WTC11 (cell line): ENCODE data around the gene PPIB. TPM values are rescaled to one million over a fixed set of nuclear protein-coding genes. Genes with fewer than 3 reads are reported as not detected.

Source experiments
- ATF1 ChIP-seq: sonication (generic); formaldehyde crosslinking; IDR thresholded peaks from 2 replicates; pipeline ENCODE4 v1.8.1; 2023; ENCODE audit warnings: mild to moderate bottlenecking, moderate library complexity, missing genetic modification reagents
- CREB1 ChIP-seq: sonication (generic); formaldehyde crosslinking; IDR thresholded peaks from 2 replicates; pipeline ENCODE4 v1.8.0; 2023; ENCODE audit warnings: mild to moderate bottlenecking, missing genetic modification reagents
- ELF4 ChIP-seq: sonication (generic); formaldehyde crosslinking; IDR thresholded peaks from 2 replicates; pipeline ENCODE4 v1.8.1; 2022; ENCODE audit warnings: low read depth, mild to moderate bottlenecking, moderate library complexity, missing genetic modification reagents
- GRHL2 ChIP-seq: fragments of 250-450 bp; sonication (Bioruptor Pico); IDR thresholded peaks from 2 replicates; pipeline ENCODE4 v1.8.0; 2022; ENCODE audit warnings: mild to moderate bottlenecking, moderate library complexity; ENCODE audit not compliant: insufficient replicate concordance, severe bottlenecking
- GTF2I ChIP-seq: fragments of 250-450 bp; sonication (Bioruptor Pico); conservative IDR thresholded peaks from 2 replicates; pipeline ENCODE4 v1.4.0; 2021; ENCODE audit warnings: mild to moderate bottlenecking
- NFATC4 ChIP-seq: fragments of 250-450 bp; sonication (Bioruptor Pico); IDR thresholded peaks from 2 replicates; pipeline ENCODE4 v1.9.0; 2021; ENCODE audit warnings: mild to moderate bottlenecking
- NFYB ChIP-seq: sonication (generic); formaldehyde crosslinking; conservative IDR thresholded peaks from 2 replicates; pipeline ENCODE4 v1.8.0; 2022; ENCODE audit warnings: low read depth, missing genetic modification reagents
- NR2C2 ChIP-seq: sonication (generic); formaldehyde crosslinking; IDR thresholded peaks from 2 replicates; pipeline ENCODE4 v1.8.0; 2022; ENCODE audit warnings: mild to moderate bottlenecking, missing genetic modification reagents
- SOX15 ChIP-seq: fragments of 250-450 bp; sonication (Bioruptor Pico); IDR thresholded peaks from 2 replicates; pipeline ENCODE4 v1.9.0; 2021; ENCODE audit warnings: mild to moderate bottlenecking
- TP53 ChIP-seq: sonication (generic); formaldehyde crosslinking; IDR thresholded peaks from 2 replicates; pipeline ENCODE4 v1.8.1; 2023; ENCODE audit warnings: mild to moderate bottlenecking, missing genetic modification reagents
- ZNF416 ChIP-seq: fragments of 250-450 bp; sonication (Bioruptor Pico); IDR thresholded peaks from 2 replicates; pipeline ENCODE4 v1.9.0; 2021; ENCODE audit warnings: mild to moderate bottlenecking, inconsistent platforms
- total RNA-seq: library from RNA; stranded (reverse); gene quantifications from 3 replicates; pipeline ENCODE4 v1.2.3, GENCODE V29; 2021
- TF ChIP-seq, protein P1 (sequence below): sonication (generic); formaldehyde crosslinking; IDR thresholded peaks from 2 replicates; pipeline ENCODE4 v1.8.1; 2023; ENCODE audit warnings: mild to moderate bottlenecking, missing genetic modification reagents
- TF ChIP-seq, protein P2 (sequence below): sonication (generic); formaldehyde crosslinking; IDR thresholded peaks from 2 replicates; pipeline ENCODE4 v1.8.1; 2022; ENCODE audit warnings: missing genetic modification reagents, borderline replicate concordance
- TF ChIP-seq, protein P3 (sequence below): fragments of 250-450 bp; sonication (Bioruptor Pico); IDR thresholded peaks from 2 replicates; pipeline ENCODE4 v2.1.2; 2022; ENCODE audit warnings: mild to moderate bottlenecking, moderate library complexity
- TF ChIP-seq, protein P4 (sequence below): sonication (generic); formaldehyde crosslinking; IDR thresholded peaks from 2 replicates; pipeline ENCODE4 v1.8.1; 2022; ENCODE audit warnings: low read depth, missing genetic modification reagents, borderline replicate concordance
- TF ChIP-seq, protein P5 (sequence below): sonication (generic); formaldehyde crosslinking; conservative IDR thresholded peaks from 2 replicates; pipeline ENCODE4 v1.8.1; 2022; ENCODE audit warnings: mild to moderate bottlenecking, missing genetic modification reagents
- TF ChIP-seq, protein P6 (sequence below): sonication (generic); formaldehyde crosslinking; conservative IDR thresholded peaks from 2 replicates; pipeline ENCODE4 v1.8.1; 2023; ENCODE audit warnings: mild to moderate bottlenecking, low read depth, missing genetic modification reagents, moderate library complexity
- TF ChIP-seq, protein P7 (sequence below): sonication (generic); formaldehyde crosslinking; IDR thresholded peaks from 2 replicates; pipeline ENCODE4 v1.8.1; 2023; ENCODE audit warnings: mild to moderate bottlenecking, missing genetic modification reagents
- TF ChIP-seq, protein P8 (sequence below): sonication (generic); formaldehyde crosslinking; IDR thresholded peaks from 2 replicates; pipeline ENCODE4 v1.8.0; 2022; ENCODE audit warnings: mild to moderate bottlenecking, missing genetic modification reagents
- TF ChIP-seq, protein P9 (sequence below): fragments of 250-450 bp; sonication (Bioruptor Pico); IDR thresholded peaks from 2 replicates; pipeline ENCODE4 v1.9.0; 2021; ENCODE audit warnings: mild to moderate bottlenecking
- TF ChIP-seq, protein P10 (sequence below): sonication (generic); formaldehyde crosslinking; IDR thresholded peaks from 2 replicates; pipeline ENCODE4 v1.8.1; 2022; ENCODE audit warnings: mild to moderate bottlenecking, missing genetic modification reagents, moderate library complexity, borderline replicate concordance

PPIB gene
- total RNA-seq, 1 experiment from 2014 or later, result 485 TPM

DNA sequence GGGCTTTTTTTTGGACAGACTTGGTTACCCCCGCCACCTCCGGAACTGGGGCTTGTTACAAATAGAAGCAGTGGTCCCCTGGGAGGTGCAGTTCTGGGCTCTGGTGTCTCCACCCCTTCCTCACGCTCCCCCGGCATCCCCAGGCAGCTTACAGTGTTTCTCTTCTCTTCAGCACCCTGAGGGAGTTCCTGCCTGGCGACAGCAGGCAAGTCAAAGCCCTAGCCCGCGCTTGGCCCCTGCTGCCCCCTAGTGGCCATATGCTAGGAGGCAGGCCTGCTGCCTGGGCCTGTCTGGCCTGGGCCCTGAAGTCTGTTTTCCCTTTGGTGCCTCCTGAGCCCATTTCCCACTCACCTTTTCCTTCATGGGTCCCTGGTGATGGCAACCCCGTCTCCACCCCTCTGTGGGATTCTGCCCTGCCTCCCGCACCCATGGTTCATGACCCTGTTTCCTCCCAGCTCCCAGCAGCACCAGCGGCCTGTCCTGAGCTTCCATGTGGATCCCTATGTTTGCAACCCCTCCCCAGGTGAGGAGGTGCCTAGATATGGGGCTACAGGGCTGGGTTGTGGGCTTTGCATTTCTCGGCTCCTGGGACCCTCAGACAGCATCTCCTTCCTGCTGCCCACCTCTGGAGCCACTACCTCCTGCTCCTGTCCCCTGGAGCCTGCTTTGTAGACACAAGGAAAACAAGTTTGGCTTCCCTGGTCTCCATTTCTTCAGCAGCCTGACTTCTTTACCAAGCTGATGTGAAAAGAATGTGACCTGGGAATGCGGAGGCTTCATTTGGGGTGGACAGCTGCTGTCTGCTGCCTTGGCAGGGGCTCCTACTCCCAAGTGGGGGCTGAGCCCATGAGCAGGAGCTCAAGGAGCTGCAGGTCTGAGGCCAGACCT lies 9.1 kb downstream of the PPIB start (continued):
- TF ChIP-seq GRHL2 (no peak), SOX15 (no peak), GTF2I (CRISPR knock-in tag) (no peak), ATF1 (CRISPR knock-in tag) (no peak), CREB1 (CRISPR knock-in tag) (no peak), NFATC4 (CRISPR knock-in tag) (no peak; the same call in 1 of the 2 replicates), ELF4 (no peak), NR2C2 (CRISPR knock-in tag) (no peak), ZNF416 (CRISPR knock-in tag) (no peak; the same call in none of the 2 replicates), NFYB (no peak), TP53 (CRISPR knock-in tag) (no peak)
- TF ChIP-seq, protein P1, sequence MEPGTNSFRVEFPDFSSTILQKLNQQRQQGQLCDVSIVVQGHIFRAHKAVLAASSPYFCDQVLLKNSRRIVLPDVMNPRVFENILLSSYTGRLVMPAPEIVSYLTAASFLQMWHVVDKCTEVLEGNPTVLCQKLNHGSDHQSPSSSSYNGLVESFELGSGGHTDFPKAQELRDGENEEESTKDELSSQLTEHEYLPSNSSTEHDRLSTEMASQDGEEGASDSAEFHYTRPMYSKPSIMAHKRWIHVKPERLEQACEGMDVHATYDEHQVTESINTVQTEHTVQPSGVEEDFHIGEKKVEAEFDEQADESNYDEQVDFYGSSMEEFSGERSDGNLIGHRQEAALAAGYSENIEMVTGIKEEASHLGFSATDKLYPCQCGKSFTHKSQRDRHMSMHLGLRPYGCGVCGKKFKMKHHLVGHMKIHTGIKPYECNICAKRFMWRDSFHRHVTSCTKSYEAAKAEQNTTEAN (CRISPR knock-in tag), result no peak
- TF ChIP-seq, protein P2, sequence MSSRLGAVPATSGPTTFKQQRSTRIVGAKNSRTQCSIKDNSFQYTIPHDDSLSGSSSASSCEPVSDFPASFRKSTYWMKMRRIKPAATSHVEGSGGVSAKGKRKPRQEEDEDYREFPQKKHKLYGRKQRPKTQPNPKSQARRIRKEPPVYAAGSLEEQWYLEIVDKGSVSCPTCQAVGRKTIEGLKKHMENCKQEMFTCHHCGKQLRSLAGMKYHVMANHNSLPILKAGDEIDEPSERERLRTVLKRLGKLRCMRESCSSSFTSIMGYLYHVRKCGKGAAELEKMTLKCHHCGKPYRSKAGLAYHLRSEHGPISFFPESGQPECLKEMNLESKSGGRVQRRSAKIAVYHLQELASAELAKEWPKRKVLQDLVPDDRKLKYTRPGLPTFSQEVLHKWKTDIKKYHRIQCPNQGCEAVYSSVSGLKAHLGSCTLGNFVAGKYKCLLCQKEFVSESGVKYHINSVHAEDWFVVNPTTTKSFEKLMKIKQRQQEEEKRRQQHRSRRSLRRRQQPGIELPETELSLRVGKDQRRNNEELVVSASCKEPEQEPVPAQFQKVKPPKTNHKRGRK, result no peak
- TF ChIP-seq, protein P3, sequence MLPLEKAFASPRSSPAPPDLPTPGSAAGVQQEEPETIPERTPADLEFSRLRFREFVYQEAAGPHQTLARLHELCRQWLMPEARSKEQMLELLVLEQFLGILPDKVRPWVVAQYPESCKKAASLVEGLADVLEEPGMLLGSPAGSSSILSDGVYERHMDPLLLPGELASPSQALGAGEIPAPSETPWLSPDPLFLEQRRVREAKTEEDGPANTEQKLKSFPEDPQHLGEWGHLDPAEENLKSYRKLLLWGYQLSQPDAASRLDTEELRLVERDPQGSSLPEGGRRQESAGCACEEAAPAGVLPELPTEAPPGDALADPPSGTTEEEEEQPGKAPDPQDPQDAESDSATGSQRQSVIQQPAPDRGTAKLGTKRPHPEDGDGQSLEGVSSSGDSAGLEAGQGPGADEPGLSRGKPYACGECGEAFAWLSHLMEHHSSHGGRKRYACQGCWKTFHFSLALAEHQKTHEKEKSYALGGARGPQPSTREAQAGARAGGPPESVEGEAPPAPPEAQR (CRISPR knock-in tag), result no peak
- TF ChIP-seq, protein P4, sequence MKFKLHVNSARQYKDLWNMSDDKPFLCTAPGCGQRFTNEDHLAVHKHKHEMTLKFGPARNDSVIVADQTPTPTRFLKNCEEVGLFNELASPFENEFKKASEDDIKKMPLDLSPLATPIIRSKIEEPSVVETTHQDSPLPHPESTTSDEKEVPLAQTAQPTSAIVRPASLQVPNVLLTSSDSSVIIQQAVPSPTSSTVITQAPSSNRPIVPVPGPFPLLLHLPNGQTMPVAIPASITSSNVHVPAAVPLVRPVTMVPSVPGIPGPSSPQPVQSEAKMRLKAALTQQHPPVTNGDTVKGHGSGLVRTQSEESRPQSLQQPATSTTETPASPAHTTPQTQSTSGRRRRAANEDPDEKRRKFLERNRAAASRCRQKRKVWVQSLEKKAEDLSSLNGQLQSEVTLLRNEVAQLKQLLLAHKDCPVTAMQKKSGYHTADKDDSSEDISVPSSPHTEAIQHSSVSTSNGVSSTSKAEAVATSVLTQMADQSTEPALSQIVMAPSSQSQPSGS, result no peak
- TF ChIP-seq, protein P5, sequence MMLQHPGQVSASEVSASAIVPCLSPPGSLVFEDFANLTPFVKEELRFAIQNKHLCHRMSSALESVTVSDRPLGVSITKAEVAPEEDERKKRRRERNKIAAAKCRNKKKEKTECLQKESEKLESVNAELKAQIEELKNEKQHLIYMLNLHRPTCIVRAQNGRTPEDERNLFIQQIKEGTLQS (CRISPR knock-in tag), result no peak
- TF ChIP-seq, protein P6, sequence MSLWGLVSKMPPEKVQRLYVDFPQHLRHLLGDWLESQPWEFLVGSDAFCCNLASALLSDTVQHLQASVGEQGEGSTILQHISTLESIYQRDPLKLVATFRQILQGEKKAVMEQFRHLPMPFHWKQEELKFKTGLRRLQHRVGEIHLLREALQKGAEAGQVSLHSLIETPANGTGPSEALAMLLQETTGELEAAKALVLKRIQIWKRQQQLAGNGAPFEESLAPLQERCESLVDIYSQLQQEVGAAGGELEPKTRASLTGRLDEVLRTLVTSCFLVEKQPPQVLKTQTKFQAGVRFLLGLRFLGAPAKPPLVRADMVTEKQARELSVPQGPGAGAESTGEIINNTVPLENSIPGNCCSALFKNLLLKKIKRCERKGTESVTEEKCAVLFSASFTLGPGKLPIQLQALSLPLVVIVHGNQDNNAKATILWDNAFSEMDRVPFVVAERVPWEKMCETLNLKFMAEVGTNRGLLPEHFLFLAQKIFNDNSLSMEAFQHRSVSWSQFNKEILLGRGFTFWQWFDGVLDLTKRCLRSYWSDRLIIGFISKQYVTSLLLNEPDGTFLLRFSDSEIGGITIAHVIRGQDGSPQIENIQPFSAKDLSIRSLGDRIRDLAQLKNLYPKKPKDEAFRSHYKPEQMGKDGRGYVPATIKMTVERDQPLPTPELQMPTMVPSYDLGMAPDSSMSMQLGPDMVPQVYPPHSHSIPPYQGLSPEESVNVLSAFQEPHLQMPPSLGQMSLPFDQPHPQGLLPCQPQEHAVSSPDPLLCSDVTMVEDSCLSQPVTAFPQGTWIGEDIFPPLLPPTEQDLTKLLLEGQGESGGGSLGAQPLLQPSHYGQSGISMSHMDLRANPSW (CRISPR knock-in tag), result no peak
- TF ChIP-seq, protein P7, sequence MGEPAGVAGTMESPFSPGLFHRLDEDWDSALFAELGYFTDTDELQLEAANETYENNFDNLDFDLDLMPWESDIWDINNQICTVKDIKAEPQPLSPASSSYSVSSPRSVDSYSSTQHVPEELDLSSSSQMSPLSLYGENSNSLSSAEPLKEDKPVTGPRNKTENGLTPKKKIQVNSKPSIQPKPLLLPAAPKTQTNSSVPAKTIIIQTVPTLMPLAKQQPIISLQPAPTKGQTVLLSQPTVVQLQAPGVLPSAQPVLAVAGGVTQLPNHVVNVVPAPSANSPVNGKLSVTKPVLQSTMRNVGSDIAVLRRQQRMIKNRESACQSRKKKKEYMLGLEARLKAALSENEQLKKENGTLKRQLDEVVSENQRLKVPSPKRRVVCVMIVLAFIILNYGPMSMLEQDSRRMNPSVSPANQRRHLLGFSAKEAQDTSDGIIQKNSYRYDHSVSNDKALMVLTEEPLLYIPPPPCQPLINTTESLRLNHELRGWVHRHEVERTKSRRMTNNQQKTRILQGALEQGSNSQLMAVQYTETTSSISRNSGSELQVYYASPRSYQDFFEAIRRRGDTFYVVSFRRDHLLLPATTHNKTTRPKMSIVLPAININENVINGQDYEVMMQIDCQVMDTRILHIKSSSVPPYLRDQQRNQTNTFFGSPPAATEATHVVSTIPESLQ, result no peak
- TF ChIP-seq, protein P8, sequence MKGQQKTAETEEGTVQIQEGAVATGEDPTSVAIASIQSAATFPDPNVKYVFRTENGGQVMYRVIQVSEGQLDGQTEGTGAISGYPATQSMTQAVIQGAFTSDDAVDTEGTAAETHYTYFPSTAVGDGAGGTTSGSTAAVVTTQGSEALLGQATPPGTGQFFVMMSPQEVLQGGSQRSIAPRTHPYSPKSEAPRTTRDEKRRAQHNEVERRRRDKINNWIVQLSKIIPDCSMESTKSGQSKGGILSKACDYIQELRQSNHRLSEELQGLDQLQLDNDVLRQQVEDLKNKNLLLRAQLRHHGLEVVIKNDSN (CRISPR knock-in tag), result no peak
- TF ChIP-seq, protein P9, sequence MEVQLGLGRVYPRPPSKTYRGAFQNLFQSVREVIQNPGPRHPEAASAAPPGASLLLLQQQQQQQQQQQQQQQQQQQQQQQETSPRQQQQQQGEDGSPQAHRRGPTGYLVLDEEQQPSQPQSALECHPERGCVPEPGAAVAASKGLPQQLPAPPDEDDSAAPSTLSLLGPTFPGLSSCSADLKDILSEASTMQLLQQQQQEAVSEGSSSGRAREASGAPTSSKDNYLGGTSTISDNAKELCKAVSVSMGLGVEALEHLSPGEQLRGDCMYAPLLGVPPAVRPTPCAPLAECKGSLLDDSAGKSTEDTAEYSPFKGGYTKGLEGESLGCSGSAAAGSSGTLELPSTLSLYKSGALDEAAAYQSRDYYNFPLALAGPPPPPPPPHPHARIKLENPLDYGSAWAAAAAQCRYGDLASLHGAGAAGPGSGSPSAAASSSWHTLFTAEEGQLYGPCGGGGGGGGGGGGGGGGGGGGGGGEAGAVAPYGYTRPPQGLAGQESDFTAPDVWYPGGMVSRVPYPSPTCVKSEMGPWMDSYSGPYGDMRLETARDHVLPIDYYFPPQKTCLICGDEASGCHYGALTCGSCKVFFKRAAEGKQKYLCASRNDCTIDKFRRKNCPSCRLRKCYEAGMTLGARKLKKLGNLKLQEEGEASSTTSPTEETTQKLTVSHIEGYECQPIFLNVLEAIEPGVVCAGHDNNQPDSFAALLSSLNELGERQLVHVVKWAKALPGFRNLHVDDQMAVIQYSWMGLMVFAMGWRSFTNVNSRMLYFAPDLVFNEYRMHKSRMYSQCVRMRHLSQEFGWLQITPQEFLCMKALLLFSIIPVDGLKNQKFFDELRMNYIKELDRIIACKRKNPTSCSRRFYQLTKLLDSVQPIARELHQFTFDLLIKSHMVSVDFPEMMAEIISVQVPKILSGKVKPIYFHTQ (CRISPR knock-in tag), result peak; percentile 32; the same call in 1 of the 2 replicates
- TF ChIP-seq, protein P10, sequence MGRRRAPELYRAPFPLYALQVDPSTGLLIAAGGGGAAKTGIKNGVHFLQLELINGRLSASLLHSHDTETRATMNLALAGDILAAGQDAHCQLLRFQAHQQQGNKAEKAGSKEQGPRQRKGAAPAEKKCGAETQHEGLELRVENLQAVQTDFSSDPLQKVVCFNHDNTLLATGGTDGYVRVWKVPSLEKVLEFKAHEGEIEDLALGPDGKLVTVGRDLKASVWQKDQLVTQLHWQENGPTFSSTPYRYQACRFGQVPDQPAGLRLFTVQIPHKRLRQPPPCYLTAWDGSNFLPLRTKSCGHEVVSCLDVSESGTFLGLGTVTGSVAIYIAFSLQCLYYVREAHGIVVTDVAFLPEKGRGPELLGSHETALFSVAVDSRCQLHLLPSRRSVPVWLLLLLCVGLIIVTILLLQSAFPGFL, result no peak
